ENCODE results near the gene VAX1.

Gene VAX1

GRCh38 chr10:117163954-117164548 is 26.0 kb upstream of the VAX1 start:
- no peak for DNase-seq

GRCh38 chr10:117163061-117163953 is 25.2 kb upstream of the VAX1 start:
- DNase-seq: no peak

DNA sequence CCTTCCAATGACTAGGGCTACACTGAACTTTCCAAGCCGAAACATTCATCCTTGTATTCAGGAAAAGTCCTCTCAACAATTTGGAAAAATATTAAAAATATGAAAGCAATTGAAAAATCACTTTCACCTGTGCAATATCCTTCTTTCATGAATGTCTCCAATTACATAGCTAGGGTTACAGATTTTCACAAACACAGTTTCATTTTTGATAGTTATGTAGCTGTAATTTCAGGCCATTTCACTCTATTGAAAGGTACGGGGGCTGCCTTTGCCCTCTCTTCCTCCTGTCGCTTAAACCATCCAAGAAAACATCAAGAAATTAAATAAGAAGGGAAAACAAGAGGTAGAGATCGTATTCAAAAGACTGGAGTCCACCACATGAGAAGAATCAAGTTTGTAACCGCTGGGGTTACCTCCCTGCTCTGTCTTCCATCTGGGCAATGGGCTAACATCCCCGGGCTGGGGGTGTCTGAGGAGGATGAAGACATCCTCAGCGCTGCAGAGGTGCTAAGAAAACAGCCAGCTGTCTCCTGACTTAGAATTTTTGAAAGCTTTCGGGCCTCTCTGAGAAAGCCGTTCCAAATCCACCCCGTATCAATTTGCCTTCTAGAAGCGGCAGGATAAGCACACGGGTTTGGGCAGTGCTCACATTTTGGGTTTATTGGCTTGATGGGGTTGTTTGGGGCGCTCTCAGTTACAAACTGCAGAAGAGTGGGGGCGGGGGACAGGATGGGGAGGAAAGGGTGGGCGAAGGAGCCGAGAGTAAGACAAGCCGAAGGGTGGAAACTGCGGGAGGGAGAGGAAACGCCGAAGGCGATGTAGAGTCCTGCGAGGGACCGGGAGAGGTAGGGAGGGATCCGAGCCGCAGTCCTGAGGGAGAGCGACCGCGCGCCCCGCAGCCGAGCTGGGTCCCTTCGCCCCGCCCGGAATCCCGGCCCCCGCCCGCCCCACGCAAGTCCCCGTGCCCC is 24.3 kb upstream of the VAX1 start:
- no peak for DNase-seq

DNA sequence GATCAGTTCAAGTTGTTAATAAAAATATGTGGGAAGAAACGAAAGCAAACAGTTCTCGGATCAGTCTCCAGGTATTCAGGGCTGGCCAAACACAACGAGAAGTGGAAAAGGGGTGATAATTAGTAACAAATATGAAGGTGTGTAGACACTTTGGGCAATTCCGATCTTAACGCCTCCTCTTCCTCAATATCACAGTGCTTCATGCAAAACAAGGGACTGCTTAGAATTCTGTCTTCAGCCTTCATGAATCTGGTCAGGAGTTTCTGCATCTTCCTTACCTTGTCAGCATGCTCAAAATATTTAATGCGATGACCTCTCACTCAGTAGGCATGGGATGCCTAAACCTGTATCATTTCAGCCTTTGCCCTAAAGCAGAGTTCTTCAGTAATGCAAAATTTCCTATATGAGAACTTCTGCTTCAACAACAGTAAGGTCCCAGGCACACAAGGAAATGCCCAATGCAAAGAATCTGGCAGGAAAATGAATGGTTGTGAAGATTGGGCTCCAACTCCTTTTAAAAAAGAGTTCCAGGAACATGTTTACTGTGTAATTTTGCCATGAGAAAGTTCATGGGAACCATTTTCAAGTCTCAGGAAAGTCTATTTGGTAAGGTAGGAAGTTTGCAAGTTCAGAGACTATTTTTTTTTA is 23.4 kb upstream of the VAX1 start:
- no peak for DNase-seq

DNA sequence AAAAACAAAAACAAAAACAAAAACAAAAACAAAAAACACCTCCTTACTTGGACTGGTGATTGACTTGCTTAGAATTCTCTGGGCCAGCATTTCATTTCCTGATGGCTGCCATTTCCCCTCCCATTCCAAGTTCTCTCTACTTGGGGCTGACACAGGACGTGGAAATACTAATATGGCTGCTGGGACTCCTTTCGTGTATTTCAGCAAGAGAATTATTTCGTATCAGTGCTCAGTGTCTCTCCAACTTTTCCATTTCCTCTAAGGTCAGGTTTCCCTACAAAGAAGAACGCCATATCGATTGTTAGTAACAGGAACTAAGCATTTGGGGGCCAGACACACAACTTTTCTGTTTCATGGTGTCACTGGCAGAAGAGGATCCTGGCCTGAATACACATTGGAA is 22.5 kb upstream of the VAX1 start:
- DNase-seq: no peak

GRCh38 chr10:117159390-117159789 is 21.3 kb upstream of the VAX1 start:
- no peak for DNase-seq

DNA sequence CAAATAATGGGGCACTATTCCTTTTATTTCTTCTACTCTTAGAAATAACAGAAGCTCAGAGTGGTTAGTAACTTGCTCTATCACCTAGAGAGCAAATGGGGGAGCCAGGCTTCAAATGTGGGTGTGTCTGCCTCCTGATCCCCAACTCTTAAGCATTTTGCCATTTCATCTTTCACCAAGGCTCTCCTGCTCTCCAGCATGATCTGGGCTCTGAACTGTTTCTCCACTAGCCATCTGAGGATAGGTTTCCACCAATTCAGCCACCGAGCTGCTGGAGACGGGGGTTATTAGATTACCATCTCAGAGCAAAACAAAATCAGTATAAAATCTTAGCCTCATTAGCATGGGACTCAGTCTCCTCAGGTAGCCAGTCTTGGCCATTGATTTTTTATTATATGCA is 20.2 kb upstream of the VAX1 start:
- no peak for DNase-seq

DNA sequence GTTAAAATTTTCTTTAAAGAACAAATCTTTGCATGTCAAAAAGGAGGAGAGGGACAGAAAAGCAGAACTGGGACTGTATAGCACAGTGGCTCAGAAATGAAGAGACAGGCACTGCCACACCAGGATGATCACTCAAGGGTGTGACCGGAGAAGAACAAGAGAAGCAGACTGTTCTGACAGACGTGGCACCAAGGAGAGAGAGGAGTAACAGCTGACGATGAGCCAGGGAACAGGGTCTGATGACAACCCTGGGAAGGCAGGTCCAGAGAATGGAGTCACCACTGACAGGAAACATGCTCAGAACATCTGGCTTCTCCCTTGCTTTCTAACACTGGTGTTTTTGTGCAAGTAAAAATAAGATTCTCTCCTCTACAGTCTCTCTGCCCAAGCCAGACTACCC is 14.6 kb upstream of the VAX1 start:
- DNase-seq: no peak

DNA sequence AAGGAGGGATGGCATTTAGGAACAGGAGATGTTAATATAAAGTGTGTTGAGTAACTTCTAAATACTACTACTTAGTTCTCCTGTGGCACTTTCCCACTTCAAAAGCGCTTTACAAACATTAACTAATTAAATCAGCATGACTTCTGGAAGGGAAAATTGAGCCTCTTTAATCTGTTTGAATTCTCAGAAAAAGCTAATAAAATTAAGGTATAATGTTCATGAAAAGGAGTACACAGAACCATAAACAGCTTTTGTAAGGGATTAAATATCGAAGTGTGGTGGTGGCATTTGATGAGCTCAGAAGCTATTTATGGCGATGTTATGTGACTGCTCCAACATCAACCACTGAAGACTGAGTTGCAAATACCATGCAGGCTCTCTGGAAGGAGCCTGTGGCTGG is 10.2 kb upstream of the VAX1 start:
- DNase-seq: no peak

DNA sequence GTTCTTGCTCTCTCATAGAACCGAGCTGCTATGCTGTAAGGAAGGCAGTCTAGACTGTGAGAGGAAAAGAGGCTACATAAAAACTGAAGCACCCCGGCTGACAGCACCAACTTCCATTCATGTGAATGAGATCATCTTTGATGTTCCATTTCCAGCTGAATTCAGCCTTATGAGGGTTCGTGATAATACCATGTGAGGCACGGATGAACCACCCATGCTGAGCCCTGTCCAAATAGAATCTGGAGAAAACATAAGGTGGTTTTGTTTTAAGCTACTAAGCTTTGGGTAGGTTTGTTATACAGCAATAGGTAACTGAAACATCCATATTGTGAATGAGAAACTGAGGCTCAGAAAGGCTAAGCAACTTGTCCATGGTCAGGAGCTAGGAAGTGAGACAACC is 6.9 kb upstream of the VAX1 start:
- DNase-seq: no peak

DNA sequence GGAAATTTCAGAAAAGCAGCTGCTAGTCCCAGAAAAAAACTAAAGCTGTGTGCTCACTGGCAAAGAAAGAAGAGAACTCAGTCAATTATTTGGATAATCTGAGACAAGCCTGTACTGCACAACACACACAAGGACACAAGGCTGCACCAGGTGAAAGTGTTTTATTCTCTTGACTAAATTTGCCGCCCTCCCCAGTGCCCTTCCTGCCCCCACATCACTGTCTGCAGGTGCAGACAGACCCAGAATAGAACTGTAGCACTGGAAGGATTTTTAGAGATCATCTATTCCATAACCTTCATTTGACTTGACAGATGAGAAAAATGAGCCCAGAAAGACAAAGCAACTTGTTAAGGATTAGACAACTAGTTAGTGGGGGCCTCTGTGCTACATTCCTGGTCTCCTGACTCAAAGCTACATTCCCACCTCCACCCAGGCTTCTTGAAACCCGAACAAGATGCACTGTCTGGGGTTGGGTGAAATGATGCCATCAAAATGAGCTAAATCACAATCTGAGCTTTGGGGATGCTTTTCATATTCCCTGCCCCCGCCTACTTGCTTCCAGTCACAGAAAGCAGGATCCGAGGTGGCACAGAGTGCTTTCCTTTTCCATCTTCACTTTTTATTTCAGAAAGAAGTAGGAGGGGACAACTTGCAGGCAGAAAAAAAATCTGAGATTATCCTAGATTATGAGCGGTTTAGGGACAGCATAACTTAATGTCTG is 5.2 kb upstream of the VAX1 start:
- no peak for DNase-seq

DNA sequence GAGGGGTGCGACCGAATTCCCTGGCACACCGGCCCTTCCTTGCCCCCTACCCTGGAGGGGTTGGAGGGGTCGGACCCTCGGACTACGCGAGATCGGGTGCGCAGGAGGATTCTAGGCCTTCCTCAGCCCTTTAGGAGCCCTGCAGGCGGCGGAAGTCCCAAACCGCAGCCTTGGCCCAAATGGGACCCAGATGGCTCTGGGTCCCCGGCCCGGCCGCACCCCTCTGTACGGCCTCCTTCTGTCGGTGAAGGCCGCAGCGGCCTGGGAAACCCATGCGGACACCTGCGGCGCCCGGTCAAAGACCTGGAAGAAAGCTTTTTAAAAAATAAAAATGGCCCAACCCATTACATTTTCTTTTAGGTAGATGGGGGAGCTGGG is 2.4 kb upstream of the VAX1 start:
- DNase-seq: no peak

GRCh38 chr10:117139581-117140524 is 1.8 kb upstream of the VAX1 start:
- DNase-seq: no peak

GRCh38 chr10:117138838-117139580 is 939 bp upstream of the VAX1 start:
- no peak for DNase-seq

DNA sequence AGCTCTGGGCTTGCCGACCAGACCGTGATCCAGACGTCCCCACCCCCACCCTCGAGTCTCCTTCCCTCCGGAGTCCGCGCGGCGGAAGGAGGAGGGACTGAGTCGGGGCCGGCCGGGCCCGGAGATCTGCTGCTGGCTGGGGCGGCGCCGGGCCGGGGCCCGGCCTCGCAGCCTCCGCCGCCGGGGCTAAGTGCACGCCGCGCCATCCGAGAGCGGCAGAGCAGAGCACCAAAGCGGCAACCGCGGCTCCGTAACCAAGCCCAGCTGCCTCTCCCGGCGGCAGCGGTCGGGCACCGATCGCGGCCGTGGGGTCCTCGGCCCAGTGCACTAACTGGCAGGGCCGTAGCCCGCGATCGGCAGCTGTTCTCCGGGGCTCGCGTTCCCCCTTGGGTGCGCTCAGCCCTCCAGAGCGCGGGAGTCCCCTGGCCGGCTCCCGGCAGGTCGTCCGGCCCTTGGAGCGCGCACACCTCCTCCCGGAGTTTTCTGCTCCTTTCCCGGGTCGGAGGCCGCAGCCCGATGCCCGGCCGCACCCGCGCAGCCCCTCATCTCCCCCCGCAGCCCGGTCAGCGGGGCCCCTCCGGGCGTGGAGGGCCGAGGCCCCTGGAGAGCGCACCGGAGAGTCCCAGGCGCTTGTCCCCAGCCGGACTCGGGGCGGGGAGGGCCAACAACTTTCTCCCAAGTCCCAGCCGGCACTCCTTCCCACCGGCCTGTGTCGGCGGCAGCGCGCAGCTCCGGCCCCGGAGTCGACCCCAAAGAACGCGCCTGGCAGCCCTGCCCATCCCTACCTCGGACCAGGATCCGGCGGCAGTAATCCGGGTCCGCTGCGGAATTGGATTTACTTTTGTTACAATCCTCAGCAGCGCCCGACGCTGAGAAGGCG is 799 bp downstream of the VAX1 start:
- no peak for DNase-seq

DNA sequence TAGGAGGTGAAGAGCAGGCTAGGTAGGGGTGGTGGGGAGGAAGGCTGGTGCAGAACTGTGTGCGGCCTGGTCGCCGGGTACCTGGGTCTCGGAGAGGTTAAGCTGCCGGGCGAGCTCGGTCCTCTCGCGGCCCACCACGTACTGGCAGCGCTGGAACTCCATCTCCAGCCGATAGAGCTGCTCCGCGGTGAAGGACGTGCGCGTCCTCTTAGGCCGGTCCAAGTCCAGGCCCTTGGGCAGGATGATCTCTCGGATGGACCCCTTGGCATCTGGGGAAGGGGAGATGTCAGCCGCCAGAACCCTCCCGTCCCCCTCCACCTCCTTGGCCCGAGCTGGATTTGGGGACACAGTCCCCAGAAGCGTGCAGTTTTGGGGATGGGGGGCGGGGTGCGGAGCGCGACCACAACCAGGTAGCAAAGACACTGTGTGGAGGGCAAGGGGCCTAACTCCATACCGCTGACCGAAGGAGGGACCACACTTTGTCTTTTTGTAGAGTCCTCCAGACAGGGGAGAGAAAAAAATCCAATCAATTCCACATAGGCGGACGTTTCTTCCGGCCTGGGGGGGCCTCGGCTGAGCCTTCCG is 1.6 kb downstream of the VAX1 start:
- DNase-seq: no peak

- DNase-seq: no peak
Measured at GRCh38 chr10:117135480-117136140, 2.5 kb downstream of the VAX1 start.

- DNase-seq: no peak
Measured at GRCh38 chr10:117135026-117135372, 3.1 kb downstream of the VAX1 start.

All from stimulated activated CD4-positive, alpha-beta T cell treated with anti-CD3 and anti-CD28 coated beads, Interleukin-1b, Interleukin-23, amount 100 ng/mL, for 48 hours (primary cell).